Caco-2 (cell line): ENCODE measurements around the gene VPS8. TPM values are rescaled to one million over a fixed set of nuclear protein-coding genes. Genes with fewer than 3 reads are reported as not detected.

Experiments
- BruUV-seq: library from RNA; stranded (reverse); fragments of 400-500 nt; replicated peaks from 2 replicates; lab custom pipeline; 2021; lab: Mats Ljungman, UMichigan
- CTCF ChIA-PET: fragments of 300-600 bp; sonication (Branson Sonifier 250); formaldehyde crosslinking; loops from one replicate; lab custom pipeline; 2022; ENCODE audit warnings: antibody characterized with exemption; lab: Charles Lee
- POLR2A ChIA-PET: fragments of 300-600 bp; sonication (Branson Sonifier 250); formaldehyde crosslinking; loops from one replicate; lab custom pipeline; 2022; ENCODE audit warnings: antibody characterized with exemption; lab: Charles Lee
- DNase-seq, 2 experiments: peaks; one replicate each; pipeline versions ENCODE4 v3.0.0 to v3.0.0-alpha.2; 2020 to 2022
- H3K27me3 ChIP-seq: replicated peaks from 2 replicates; pipeline ENCODE4 v1.6.0; 2011; ENCODE audit warnings: low read length; ENCODE audit not compliant: control insufficient read depth, insufficient read depth
- H3K36me3 ChIP-seq: 2 replicates; pipeline ENCODE4 v1.5.1; 2011; ENCODE audit warnings: low read length; ENCODE audit not compliant: control insufficient read depth, insufficient read depth
- H3K4me1 ChIP-seq: fragments of 250-450 bp; sonication (Bioruptor Pico); 2 replicates; pipeline ENCODE4 v1.5.1; 2020; ENCODE audit warnings: mild to moderate bottlenecking
- H3K4me3 ChIP-seq: 2 replicates; pipeline ENCODE4 v1.5.1; 2011; ENCODE audit warnings: low read depth, mild to moderate bottlenecking, control low read depth, low read length
- H3K9me3 ChIP-seq: fragments of 250-450 bp; sonication (Bioruptor Pico); 2 replicates; pipeline ENCODE4 v1.5.1; 2020; ENCODE audit warnings: mild to moderate bottlenecking, moderate library complexity
- H3K27ac Mint-ChIP-seq: one replicate; pipeline ENCODE4 v1.8.0; 2022; ENCODE audit warnings: mixed read lengths; ENCODE audit not compliant: unreplicated experiment
- H3K27me3 Mint-ChIP-seq: one replicate; pipeline ENCODE4 v1.8.0; 2022; ENCODE audit warnings: mixed read lengths; ENCODE audit not compliant: insufficient read depth, unreplicated experiment
- H3K36me3 Mint-ChIP-seq: one replicate; pipeline ENCODE4 v1.8.0; 2022; ENCODE audit warnings: mild to moderate bottlenecking, mixed read lengths; ENCODE audit not compliant: insufficient read depth, unreplicated experiment
- H3K4me1 Mint-ChIP-seq: one replicate; pipeline ENCODE4 v1.8.0; 2022; ENCODE audit warnings: low read depth, mixed read lengths; ENCODE audit not compliant: unreplicated experiment
- H3K4me3 Mint-ChIP-seq: one replicate; pipeline ENCODE4 v1.8.0; 2022; ENCODE audit warnings: mild to moderate bottlenecking, moderate library complexity, mixed read lengths; ENCODE audit not compliant: unreplicated experiment
- H3K9me3 Mint-ChIP-seq: one replicate; pipeline ENCODE4 v1.8.0; 2022; ENCODE audit warnings: mixed read lengths; ENCODE audit not compliant: unreplicated experiment
- intact Hi-C: fragments of 100-400 bp; cut with micrococcal nuclease; formaldehyde crosslinking; loops from one replicate; pipeline ENCODE4 v1.10.0; 2022; ENCODE audit not compliant: unreplicated experiment
- total RNA-seq: library from RNA; stranded (reverse); gene quantifications from 2 replicates; pipeline ENCODE4 v1.2.3, GENCODE V29; 2022
- TF ChIP-seq, protein P1 (sequence below), 2 experiments: fragments of 200-600 bp in 1 of 2; IDR thresholded peaks; 1 replicate in 1 of 2; 2 replicates in 1 of 2; pipeline versions ENCODE4 v1.5.1 to v1.8.0; 2011 to 2022; ENCODE audit warnings: antibody characterized with exemption in 1 of 2, control low read depth in 1 of 2, inconsistent platforms in 1 of 2, low read depth in 1 of 2, low read length in 1 of 2, mild to moderate bottlenecking in 1 of 2, moderate library complexity in 1 of 2; ENCODE audit not compliant: insufficient read depth in 1 of 2, severe bottlenecking in 1 of 2, unreplicated experiment in 1 of 2

The VPS8 gene
- total RNA-seq, 1 experiment from 2014 or later = 44.7 TPM

DNA sequence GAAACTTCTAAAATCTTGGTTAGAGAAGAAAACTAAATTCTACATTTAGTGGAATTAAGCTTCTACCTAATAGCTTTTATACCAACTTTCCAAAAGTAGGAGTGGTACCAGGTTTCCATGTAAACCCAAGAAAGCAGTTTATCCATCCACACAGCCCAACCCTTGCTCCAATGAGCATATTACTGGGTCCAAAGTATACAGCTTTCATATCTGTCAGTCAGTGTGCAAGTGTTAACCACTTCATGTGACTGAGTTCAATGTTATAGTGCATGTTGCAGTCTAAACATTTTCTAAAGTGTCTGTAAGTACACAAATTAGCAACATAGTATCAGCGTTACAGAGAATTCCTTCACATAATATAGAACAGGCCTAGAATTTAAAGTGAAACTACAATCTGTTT is 267.7 kb downstream of the VPS8 start:
- POLR2A ChIA-PET = no interaction called here
- H3K4me1 ChIP-seq = peaks cover 7% of the 10 kb centered on the region; the same call in 1 of the 2 replicates
- H3K36me3 Mint-ChIP-seq = peaks cover 5% of the 10 kb centered on the region
- H3K27ac Mint-ChIP-seq = no peak overlapping the region
- no peaks in the 10 kb centered on the region for H3K36me3 ChIP-seq
- no peaks in the 10 kb centered on the region for H3K4me1 Mint-ChIP-seq
- no peak overlapping the region for H3K4me3 ChIP-seq
- H3K9me3 Mint-ChIP-seq = no peaks in the 10 kb centered on the region
- H3K27me3 ChIP-seq = no peaks in the 10 kb centered on the region
- TF ChIP-seq, protein P1, sequence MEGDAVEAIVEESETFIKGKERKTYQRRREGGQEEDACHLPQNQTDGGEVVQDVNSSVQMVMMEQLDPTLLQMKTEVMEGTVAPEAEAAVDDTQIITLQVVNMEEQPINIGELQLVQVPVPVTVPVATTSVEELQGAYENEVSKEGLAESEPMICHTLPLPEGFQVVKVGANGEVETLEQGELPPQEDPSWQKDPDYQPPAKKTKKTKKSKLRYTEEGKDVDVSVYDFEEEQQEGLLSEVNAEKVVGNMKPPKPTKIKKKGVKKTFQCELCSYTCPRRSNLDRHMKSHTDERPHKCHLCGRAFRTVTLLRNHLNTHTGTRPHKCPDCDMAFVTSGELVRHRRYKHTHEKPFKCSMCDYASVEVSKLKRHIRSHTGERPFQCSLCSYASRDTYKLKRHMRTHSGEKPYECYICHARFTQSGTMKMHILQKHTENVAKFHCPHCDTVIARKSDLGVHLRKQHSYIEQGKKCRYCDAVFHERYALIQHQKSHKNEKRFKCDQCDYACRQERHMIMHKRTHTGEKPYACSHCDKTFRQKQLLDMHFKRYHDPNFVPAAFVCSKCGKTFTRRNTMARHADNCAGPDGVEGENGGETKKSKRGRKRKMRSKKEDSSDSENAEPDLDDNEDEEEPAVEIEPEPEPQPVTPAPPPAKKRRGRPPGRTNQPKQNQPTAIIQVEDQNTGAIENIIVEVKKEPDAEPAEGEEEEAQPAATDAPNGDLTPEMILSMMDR (IDR thresholded peaks at IDR 0.05; ENCODE audit: insufficient read depth in 1 of 2, low read depth in 1 of 2, low read length in 1 of 2, severe bottlenecking in 1 of 2, unreplicated experiment in 1 of 2) = no peak
- H3K4me3 Mint-ChIP-seq = no peak overlapping the region
- CTCF ChIA-PET = interaction anchor here (0.5 to 1.0 kb wide), 2 partner anchors 9 to 205 kb away, joined by 3 to 5 read pairs; no protein-coding TSS in a partner anchor
- BruUV-seq = no TSS peak
- intact Hi-C loops = no loop called here
- no peaks in the 10 kb centered on the region for H3K27me3 Mint-ChIP-seq
- no peak for DNase-seq
- H3K9me3 ChIP-seq = no peaks in the 10 kb centered on the region

DNA sequence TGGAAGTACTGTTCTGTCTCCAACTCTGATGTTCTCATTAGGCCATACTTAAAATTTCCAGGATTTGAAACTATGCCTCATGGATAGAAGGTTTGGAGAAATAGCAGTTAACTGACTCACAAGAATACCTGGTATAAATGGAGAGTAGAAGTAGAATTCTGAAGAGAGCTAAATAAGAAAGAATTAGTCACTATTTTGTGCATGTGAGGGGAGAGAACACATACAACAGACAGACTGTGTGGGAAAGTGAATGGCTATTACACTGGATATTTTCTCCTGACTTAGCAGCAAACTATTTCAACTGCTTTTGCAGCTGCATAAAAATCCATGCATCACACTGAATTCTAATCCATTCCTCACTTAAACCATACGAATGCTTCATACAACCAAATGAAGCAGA is 269.6 kb downstream of the VPS8 start:
- Mint-ChIP-seq H3K27me3 (no peaks in the 10 kb centered on the region), H3K4me1 (no peaks in the 10 kb centered on the region), H3K4me3 (no peak overlapping the region), H3K36me3 (no peaks in the 10 kb centered on the region), H3K27ac (no peak overlapping the region), H3K9me3 (no peaks in the 10 kb centered on the region)
- H3K4me1 ChIP-seq = peaks cover 7% of the 10 kb centered on the region; the same call in 1 of the 2 replicates
- TF ChIP-seq, protein P1 (IDR thresholded peaks at IDR 0.05; ENCODE audit: insufficient read depth in 1 of 2, low read depth in 1 of 2, low read length in 1 of 2, severe bottlenecking in 1 of 2, unreplicated experiment in 1 of 2) = no peak
- no peak for DNase-seq
- no peaks in the 10 kb centered on the region for H3K9me3 ChIP-seq
- H3K4me3 ChIP-seq = no peak overlapping the region
- ChIA-PET POLR2A (no interaction called here), CTCF (no interaction called here)
- H3K27me3 ChIP-seq = no peaks in the 10 kb centered on the region
- no peaks in the 10 kb centered on the region for H3K36me3 ChIP-seq
- no TSS peak for BruUV-seq
- intact Hi-C loops = no loop called here

DNA sequence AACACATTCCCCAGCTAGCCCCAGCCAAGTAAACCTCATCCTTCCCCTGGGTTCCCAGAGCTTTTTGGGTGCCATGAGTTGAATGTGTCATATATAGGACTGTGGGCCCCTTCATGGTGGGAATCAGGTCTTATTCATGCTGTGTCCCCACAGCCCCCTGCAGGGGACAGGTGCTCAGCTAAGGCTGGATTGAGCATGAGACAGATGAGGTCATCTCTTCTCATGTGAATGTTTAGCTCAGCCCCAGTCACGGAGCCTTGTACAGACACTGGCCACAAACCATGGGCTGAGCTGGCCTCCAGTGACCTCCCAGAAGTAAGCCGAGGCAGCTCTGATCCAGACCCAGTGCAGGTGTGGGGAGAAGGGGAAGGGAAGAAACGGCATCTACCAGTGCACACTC is 270.2 kb downstream of the VPS8 start:
- no TSS peak for BruUV-seq
- H3K27me3 ChIP-seq = no peaks in the 10 kb centered on the region
- Mint-ChIP-seq H3K36me3 (no peaks in the 10 kb centered on the region), H3K27me3 (no peaks in the 10 kb centered on the region), H3K4me1 (no peaks in the 10 kb centered on the region), H3K4me3 (no peak overlapping the region), H3K9me3 (no peaks in the 10 kb centered on the region), H3K27ac (no peak overlapping the region)
- intact Hi-C loops = no loop called here
- H3K4me3 ChIP-seq = no peak overlapping the region
- ChIA-PET CTCF (no interaction called here), POLR2A (no interaction called here)
- H3K36me3 ChIP-seq = no peaks in the 10 kb centered on the region
- no peaks in the 10 kb centered on the region for H3K9me3 ChIP-seq
- TF ChIP-seq, protein P1 (IDR thresholded peaks at IDR 0.05; ENCODE audit: insufficient read depth in 1 of 2, low read depth in 1 of 2, low read length in 1 of 2, severe bottlenecking in 1 of 2, unreplicated experiment in 1 of 2) = no peak
- peaks cover 7% of the 10 kb centered on the region; the same call in 1 of the 2 replicates for H3K4me1 ChIP-seq
- DNase-seq = no peak
